NCI-H82 treated with DMSO at 0.1 percent for 48 hours (cell line): ENCODE results near the gene CST11.

Experiments
- DNase-seq: peaks from one replicate; lab custom pipeline; 2025; ENCODE audit not compliant: unreplicated experiment; lab: John Stamatoyannopoulos, UW

The CST11 gene

GRCh38 chr20:23454816-23455215 lies 2.1 kb upstream of the CST11 start:
- DNase-seq, result no peak

DNA sequence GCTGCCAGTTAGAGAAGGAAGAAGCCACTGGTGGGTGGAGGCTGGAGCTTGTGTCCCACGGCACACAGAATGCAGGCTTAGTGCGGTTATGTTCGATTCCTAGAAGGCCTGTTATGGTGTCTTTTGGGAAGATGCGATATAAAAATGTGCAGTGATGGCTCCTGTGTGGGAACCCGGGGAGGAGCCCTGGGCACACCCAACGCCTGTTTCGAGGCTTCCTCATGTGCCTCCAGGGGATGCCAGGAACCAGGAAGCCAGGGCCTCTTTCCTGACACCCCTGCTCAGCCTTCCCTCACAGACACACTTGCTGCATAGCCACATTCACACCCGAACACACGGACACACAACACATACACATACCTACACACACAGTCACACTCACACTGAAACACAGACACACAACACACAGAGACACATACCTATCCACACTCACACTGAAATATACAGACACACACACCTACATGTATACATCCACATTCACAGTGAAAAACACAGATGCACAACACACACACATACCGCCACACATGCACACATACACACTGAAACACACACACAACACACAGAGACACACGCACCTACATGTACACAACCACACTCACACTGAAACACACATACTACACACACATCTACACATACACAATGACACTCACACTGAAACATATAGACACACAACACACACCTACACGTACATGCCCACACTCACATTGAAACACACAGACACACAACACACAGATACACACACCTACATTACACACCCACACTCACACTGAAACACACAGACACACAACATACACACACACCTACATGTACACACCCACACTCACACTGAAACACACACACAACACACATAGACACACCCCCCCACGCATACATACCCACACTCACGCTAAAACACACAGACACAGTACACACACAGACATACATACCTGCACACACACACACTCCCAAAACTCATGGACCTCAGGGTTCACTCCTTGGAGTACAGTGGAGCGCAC lies 1.2 kb upstream of the CST11 start:
- no peak for DNase-seq

GRCh38 chr20:23451956-23452487 lies 654 bp downstream of the CST11 start:
- DNase-seq, result no peak

GRCh38 chr20:23450877-23451276 lies 1.8 kb downstream of the CST11 start:
- no peak for DNase-seq

GRCh38 chr20:23449421-23449820 lies 3.3 kb downstream of the CST11 start:
- DNase-seq, result no peak

- DNase-seq, result no peak
Measured at GRCh38 chr20:23448167-23448566, 4.5 kb downstream of the CST11 start.

- no peak for DNase-seq
Measured at GRCh38 chr20:23446505-23446904, 6.2 kb downstream of the CST11 start.

DNA sequence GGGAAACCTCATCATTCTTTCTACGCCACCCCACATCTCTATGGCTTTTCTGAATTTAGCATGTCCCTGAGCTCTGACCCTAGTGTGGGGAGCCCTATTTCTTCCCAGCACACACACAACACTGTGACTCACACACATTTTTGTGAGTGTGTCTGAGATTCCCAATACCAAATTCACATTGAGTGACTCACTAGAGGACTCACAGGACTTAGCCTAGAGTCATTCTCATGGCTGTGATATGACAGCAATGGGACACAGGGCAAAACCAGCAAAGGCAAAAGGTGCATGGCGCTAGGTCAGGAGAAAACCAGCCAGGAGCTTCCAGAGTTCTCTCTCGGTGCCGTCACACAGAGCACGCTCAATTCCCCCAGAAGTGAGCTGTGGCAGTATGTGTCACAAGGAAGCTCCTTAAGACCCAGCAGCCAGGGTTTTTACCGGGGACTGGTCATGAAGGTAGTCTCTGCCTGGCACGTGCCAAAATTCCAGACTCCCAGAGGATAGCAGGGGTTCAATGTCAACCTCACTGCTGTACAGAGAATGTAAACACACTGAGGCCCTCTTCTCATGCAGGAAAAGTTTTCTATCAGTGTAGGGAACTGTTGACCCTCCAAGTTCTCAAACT lies 7.0 kb downstream of the CST11 start:
- DNase-seq, result no peak

DNA sequence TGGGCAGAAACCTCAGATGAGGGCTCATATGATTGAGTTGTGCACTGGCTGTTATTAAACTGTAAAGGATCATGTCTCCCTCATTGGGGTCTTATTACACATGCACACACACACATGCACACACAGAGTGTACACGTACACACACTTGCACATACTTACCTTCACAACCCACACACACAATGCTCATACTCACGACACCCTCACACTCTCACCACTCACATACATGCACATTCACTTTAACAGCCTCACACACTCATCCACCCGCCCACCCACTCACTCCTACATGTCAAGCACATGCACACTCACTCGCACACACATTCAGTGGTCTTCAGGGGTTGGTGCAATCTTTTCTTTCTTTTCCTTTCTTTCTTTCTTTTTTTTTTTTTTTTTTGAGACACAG lies 7.8 kb downstream of the CST11 start:
- no peak for DNase-seq

DNA sequence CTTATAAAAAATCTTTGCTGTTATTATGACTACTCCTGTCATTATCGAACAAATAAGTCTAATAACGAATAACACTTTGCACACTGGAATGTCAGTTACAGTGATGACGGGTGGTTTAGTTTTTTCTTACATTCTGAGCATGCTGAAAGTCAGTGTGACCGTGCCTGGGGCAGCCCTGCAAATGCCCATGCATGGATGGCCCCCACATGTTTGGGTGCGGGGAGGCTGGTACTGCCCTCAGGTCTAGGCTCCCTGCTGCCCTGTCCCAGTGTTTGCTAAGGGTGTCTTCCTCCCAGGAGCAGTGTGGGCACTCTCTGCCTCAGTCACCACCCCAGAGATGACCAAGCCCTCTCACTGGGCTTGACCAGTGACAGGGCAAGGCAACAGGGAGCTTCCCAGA lies 10.2 kb downstream of the CST11 start:
- DNase-seq, result no peak

GRCh38 chr20:23441850-23442313 lies 10.8 kb downstream of the CST11 start:
- DNase-seq, result peak; percentile 30

- DNase-seq, result no peak
Measured at GRCh38 chr20:23440004-23440403, 12.7 kb downstream of the CST11 start.

DNA sequence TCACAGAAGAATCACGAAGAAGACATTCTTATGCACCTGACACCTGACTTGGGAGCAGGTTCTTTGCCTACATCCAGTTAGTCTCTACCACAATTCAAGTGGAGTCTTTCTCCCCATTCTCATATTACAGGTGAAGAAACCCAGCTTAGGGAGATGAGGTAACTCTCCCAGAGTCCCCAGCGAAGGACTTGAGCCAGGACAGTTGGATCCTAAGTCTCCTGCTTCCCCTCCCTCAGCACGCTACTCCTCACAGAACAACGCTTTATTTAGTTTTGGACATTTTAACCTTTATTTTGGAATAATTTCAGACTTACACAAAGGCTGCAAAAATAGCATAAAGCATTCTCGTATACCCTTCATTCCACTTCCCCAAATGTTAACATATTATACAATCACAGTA lies 14.0 kb downstream of the CST11 start:
- DNase-seq, result no peak

- DNase-seq, result no peak
Measured at GRCh38 chr20:23437126-23437899, 15.4 kb downstream of the CST11 start.

- DNase-seq, result no peak
Measured at GRCh38 chr20:23436681-23437080, 16.0 kb downstream of the CST11 start.

- no peak for DNase-seq
Measured at GRCh38 chr20:23435626-23436539, 16.8 kb downstream of the CST11 start.

DNA sequence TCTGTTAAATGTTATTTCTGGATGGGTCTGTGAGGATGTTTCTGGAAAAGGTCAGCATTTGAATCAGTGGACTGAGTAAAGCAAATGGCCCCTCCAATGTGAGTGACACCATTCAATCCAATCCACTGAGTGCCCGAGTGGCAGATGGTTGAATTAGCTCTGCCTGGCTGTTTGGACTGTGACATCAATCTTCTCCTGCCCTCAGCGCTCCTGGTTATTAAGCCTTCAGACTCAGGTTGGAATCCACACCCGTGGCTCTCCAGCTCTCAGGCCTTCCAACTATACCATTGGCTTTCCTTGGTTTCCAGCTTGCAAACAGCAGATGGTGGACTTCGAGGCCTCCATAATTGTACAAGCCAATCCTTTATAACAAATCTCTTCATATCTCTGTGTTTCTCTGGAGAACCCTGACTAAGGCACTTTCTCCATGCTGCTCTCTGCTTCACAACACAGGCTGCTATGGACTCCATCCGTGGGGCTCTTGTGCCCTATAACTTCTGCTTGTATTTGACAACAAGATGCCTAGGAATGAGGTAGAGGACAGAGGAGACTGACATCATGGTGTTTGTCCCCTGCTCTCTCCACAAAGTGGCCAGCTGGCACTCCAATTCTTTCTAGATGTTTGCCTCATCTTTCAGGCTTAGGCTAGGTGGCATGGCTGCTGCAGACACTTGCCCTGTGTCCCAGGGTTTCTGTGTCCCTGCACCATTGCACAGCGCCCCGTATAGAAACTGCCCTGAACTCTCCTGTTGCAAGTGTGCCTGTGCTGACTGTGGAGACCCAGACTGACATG lies 18.0 kb downstream of the CST11 start:
- DNase-seq, result peak; percentile 49

GRCh38 chr20:23433628-23434027 lies 19.0 kb downstream of the CST11 start:
- DNase-seq, result no peak

DNA sequence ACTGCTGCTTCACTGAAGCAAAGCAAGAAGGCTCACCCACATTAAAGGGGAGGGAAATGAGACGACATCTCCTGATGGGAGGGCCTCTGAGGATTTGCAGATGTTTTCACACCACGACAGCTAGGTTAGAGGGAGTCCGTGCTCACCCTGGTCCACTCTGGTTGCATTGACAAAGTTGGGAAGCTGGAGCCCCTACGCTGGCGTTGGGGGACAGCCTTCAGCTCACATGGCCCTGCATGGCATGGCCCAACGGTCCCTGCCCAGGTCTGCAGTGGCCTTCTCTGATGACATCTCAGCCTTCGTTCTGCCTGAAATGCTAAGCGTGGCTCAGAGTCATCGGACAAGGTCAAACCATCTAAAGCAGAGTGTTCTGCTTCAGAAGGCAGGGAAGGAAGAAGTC lies 27.5 kb downstream of the CST11 start:
- no peak for DNase-seq
